Chondrocyte (in vitro differentiated cells): Measurements from ENCODE around the gene PTGDR. TPM values are rescaled to one million over a fixed set of nuclear protein-coding genes. Genes with fewer than 3 reads are reported as not detected.

Source experiments
- DNase-seq: peaks from one replicate; pipeline ENCODE4 v3.0.0; 2021; ENCODE audit warnings: mixed read lengths, low spot score
- H3K27ac Mint-ChIP-seq: one replicate; pipeline ENCODE4 v1.8.0; 2021; ENCODE audit warnings: mild to moderate bottlenecking, moderate library complexity, mixed read lengths; ENCODE audit not compliant: unreplicated experiment
- H3K27me3 Mint-ChIP-seq: 2 replicates; pipeline ENCODE4 v1.8.0; 2021; ENCODE audit warnings: low read depth, mixed read lengths
- H3K36me3 Mint-ChIP-seq: 2 replicates; pipeline ENCODE4 v1.8.0; 2021; ENCODE audit warnings: low read depth, mixed read lengths
- H3K4me1 Mint-ChIP-seq: 2 replicates; pipeline ENCODE4 v1.8.0; 2021; ENCODE audit warnings: low read depth, mild to moderate bottlenecking, mixed read lengths
- H3K4me3 Mint-ChIP-seq: one replicate; pipeline ENCODE4 v1.8.0; 2021; ENCODE audit warnings: mild to moderate bottlenecking, moderate library complexity, mixed read lengths; ENCODE audit not compliant: unreplicated experiment
- H3K9me3 Mint-ChIP-seq: 2 replicates; pipeline ENCODE4 v1.8.0; 2021; ENCODE audit warnings: low read depth, mixed read lengths
- total RNA-seq: library from RNA; stranded (reverse); gene quantifications from 3 replicates; pipeline ENCODE4 v1.2.1, GENCODE V29; 2021
- TF ChIP-seq, protein P1 (sequence below): fragments of 200-600 bp; sonication (generic); IDR thresholded peaks from 2 replicates; pipeline ENCODE4 v1.5.0; 2021; ENCODE audit warnings: antibody characterized with exemption, mild to moderate bottlenecking, moderate library complexity

The PTGDR gene
- total RNA-seq, 1 donor from 2014 or later: 0.07 TPM

DNA sequence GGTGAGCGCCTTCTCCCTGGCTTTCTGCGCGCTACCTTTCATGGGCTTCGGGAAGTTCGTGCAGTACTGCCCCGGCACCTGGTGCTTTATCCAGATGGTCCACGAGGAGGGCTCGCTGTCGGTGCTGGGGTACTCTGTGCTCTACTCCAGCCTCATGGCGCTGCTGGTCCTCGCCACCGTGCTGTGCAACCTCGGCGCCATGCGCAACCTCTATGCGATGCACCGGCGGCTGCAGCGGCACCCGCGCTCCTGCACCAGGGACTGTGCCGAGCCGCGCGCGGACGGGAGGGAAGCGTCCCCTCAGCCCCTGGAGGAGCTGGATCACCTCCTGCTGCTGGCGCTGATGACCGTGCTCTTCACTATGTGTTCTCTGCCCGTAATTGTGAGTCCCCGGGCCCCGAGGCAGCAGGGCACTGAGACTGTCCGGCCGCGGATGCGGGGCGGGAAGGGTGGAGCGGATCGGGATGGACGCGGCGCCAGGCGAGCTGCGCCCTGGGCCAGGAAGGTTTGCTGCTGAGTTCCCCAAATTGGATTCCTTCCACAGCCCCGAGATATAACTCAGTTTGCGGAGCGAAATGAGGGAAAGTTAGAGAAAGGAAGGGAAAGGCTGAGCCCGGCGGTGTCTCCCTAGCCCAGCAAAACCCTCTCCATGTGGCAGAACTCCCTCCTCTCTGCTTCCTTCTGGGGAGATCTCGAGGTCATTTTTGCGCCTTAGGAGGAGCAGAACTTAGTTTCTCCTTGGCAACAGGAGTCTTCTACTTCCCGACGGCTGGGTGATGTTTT is 972 bp downstream of the PTGDR start:
- peak overlapping the region; percentile 77 for H3K4me3 Mint-ChIP-seq
- H3K9me3 Mint-ChIP-seq: no peaks in the 10 kb centered on the region
- no peak for DNase-seq
- TF ChIP-seq, protein P1, sequence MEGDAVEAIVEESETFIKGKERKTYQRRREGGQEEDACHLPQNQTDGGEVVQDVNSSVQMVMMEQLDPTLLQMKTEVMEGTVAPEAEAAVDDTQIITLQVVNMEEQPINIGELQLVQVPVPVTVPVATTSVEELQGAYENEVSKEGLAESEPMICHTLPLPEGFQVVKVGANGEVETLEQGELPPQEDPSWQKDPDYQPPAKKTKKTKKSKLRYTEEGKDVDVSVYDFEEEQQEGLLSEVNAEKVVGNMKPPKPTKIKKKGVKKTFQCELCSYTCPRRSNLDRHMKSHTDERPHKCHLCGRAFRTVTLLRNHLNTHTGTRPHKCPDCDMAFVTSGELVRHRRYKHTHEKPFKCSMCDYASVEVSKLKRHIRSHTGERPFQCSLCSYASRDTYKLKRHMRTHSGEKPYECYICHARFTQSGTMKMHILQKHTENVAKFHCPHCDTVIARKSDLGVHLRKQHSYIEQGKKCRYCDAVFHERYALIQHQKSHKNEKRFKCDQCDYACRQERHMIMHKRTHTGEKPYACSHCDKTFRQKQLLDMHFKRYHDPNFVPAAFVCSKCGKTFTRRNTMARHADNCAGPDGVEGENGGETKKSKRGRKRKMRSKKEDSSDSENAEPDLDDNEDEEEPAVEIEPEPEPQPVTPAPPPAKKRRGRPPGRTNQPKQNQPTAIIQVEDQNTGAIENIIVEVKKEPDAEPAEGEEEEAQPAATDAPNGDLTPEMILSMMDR: no peak
- no peak overlapping the region for H3K27ac Mint-ChIP-seq
- peaks cover 35% of the 10 kb centered on the region for H3K4me1 Mint-ChIP-seq
- peaks cover 2% of the 10 kb centered on the region for H3K36me3 Mint-ChIP-seq
- H3K27me3 Mint-ChIP-seq: peaks cover 34% of the 10 kb centered on the region

DNA sequence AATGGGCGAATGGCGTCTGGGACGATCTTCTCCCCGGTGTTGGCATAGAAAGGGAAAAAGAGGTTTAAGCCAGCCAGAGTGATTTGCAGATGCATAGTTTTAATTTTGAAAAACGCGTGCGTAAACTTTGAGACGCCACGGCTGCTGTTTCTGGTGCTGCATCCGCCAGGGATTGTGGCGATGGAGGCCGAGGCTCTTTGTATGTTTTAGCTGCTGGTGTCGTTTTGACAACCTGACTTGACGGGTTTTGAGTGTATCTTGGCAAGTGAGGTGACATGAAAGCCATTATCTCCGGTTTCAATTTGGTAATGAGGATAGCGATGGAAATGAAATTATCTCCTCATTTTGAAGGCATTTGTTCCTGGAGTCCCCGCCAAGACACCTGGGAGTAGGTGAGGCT is 1.6 kb downstream of the PTGDR start:
- Mint-ChIP-seq H3K4me1 (peaks cover 35% of the 10 kb centered on the region), H3K4me3 (peak overlapping the region; percentile 77), H3K27ac (no peak overlapping the region), H3K27me3 (peaks cover 38% of the 10 kb centered on the region), H3K36me3 (peaks cover 2% of the 10 kb centered on the region), H3K9me3 (no peaks in the 10 kb centered on the region)
- TF ChIP-seq, protein P1: no peak
- DNase-seq: no peak

DNA sequence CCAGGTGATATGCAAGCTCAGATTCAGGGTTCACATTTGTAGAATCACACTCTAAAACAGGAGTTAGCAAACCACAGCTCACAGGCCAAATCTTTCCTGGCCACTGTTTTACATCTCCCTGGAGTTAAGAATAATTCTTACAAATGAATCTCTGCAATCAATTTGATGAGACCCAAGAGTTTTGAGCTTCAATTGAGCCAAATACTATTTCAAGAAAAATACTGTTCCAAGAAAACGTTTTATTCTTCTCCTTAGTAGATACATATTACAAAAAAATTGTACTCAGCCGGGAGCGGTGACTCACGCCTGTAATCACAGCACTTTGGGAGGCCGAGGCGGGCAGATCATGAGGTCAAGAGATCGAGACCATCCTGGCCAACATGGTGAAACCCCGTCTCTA is 2.5 kb downstream of the PTGDR start:
- no peaks in the 10 kb centered on the region for H3K9me3 Mint-ChIP-seq
- H3K27me3 Mint-ChIP-seq: peaks cover 44% of the 10 kb centered on the region
- peaks cover 35% of the 10 kb centered on the region for H3K4me1 Mint-ChIP-seq
- TF ChIP-seq, protein P1: no peak
- no peak overlapping the region for H3K4me3 Mint-ChIP-seq
- peaks cover 4% of the 10 kb centered on the region for H3K36me3 Mint-ChIP-seq
- H3K27ac Mint-ChIP-seq: no peak overlapping the region
- no peak for DNase-seq

DNA sequence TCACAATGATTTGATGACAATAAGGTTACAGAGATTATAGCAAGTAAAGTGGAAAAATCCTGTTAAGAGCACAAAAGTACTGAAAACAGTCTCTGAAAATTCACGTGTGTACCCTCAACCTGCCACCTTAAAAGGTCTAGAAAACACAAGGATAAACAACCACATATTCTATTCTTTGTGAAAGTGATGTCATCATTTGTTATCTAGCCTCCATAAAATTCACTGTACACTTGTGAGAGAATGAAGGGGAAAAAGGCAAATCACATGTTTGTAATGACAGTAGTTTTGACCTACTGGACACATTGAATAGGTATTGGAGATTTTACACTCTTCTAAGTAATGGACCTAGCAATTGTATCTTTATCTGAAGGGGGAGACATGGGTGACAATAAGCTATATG is 4.0 kb downstream of the PTGDR start:
- Mint-ChIP-seq H3K4me1 (peaks cover 24% of the 10 kb centered on the region), H3K9me3 (no peaks in the 10 kb centered on the region), H3K27me3 (peaks cover 47% of the 10 kb centered on the region), H3K36me3 (peaks cover 4% of the 10 kb centered on the region), H3K4me3 (no peak overlapping the region), H3K27ac (no peak overlapping the region)
- TF ChIP-seq, protein P1: no peak
- no peak for DNase-seq

DNA sequence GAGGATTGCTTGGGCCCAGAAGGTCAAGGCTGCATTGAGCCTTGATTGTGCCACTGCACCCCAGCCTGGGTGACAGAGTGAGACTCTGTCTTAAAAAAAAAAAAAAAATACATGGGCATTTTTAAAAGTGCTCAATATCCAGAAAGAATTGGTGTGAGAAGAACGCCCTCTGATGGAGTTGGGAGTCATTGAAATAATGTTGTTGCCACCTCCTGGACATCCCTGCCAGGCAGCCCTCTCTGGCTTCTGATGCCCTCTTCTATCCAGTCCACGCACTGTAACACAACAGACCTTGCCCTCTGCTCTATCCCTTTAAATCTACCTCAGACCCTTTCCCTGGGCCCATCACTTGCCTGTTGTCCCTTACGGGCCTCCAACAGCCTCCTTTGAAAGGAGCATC is 4.9 kb downstream of the PTGDR start:
- Mint-ChIP-seq H3K4me1 (peaks cover 16% of the 10 kb centered on the region), H3K36me3 (peaks cover 2% of the 10 kb centered on the region), H3K27ac (no peak overlapping the region), H3K9me3 (no peaks in the 10 kb centered on the region), H3K27me3 (peaks cover 45% of the 10 kb centered on the region), H3K4me3 (no peak overlapping the region)
- TF ChIP-seq, protein P1: peak; percentile 81
- DNase-seq: no peak
